ENCODE results near the gene CTDSP2. TPM values are rescaled to one million over a fixed set of nuclear protein-coding genes. Genes with fewer than 3 reads are reported as not detected.

CTDSP2 gene
- total RNA-seq, 2 donors from 2014 or later = 170 to 222 TPM

GRCh38 chr12:57816001-57816854 lies 30.3 kb downstream of the CTDSP2 start:
- DNase-seq (ENCODE audit: low spot score) = no peak
- no peak overlapping the region for H3K4me3 ChIP-seq
- H3K9me3 ChIP-seq = no peaks in the 10 kb centered on the region
- ATAC-seq (ENCODE audit: insufficient number of reproducible peaks, low FRiP score, low read depth) = no peak
- peak overlapping the region; percentile 17 to 41 for H3K27ac ChIP-seq
- H3K4me1 ChIP-seq (ENCODE audit: control insufficient read depth in 1 of 2, low read depth in 2 of 2) = peaks cover 7 to 38% of the 10 kb centered on the region in 2 donors
- no peaks in the 10 kb centered on the region for H3K27me3 ChIP-seq (replicated peaks; ENCODE audit: insufficient read depth)
- peaks cover 16% of the 10 kb centered on the region for H3K36me3 ChIP-seq
- no peak for TF ChIP-seq CTCF (IDR thresholded peaks at IDR 0.05)

- TF ChIP-seq CTCF (IDR thresholded peaks at IDR 0.05) = no peak
- no peaks in the 10 kb centered on the region for H3K9me3 ChIP-seq
- DNase-seq (ENCODE audit: low spot score) = no peak
- no peak overlapping the region for H3K27ac ChIP-seq
- H3K36me3 ChIP-seq = peaks cover 18% of the 10 kb centered on the region
- H3K4me1 ChIP-seq (ENCODE audit: control insufficient read depth in 1 of 2, low read depth in 2 of 2) = peaks cover 7 to 38% of the 10 kb centered on the region in 2 donors
- ATAC-seq (ENCODE audit: insufficient number of reproducible peaks, low FRiP score, low read depth) = no peak
- H3K27me3 ChIP-seq (replicated peaks; ENCODE audit: insufficient read depth) = no peaks in the 10 kb centered on the region
- H3K4me3 ChIP-seq = no peak overlapping the region
Measured at GRCh38 chr12:57815177-57816000, 31.1 kb downstream of the CTDSP2 start.

GRCh38 chr12:57813971-57814772 lies 32.4 kb downstream of the CTDSP2 start:
- no peak for DNase-seq (ENCODE audit: low spot score)
- H3K4me1 ChIP-seq (ENCODE audit: control insufficient read depth in 1 of 2, low read depth in 2 of 2) = peaks cover 7 to 38% of the 10 kb centered on the region in 2 donors
- H3K36me3 ChIP-seq = peaks cover 28% of the 10 kb centered on the region
- no peak overlapping the region for H3K27ac ChIP-seq
- no peaks in the 10 kb centered on the region for H3K9me3 ChIP-seq
- peak; percentile 19 for TF ChIP-seq CTCF (IDR thresholded peaks at IDR 0.05)
- no peak overlapping the region for H3K4me3 ChIP-seq
- no peak for ATAC-seq (ENCODE audit: insufficient number of reproducible peaks, low FRiP score, low read depth)
- H3K27me3 ChIP-seq (replicated peaks; ENCODE audit: insufficient read depth) = no peaks in the 10 kb centered on the region

- DNase-seq (ENCODE audit: low spot score) (no peak), ATAC-seq (ENCODE audit: insufficient number of reproducible peaks, low FRiP score, low read depth) (no peak)
- TF ChIP-seq CTCF (IDR thresholded peaks at IDR 0.05) = no peak
- H3K27me3 ChIP-seq (replicated peaks; ENCODE audit: insufficient read depth) = no peaks in the 10 kb centered on the region
- peaks cover 28% of the 10 kb centered on the region for H3K36me3 ChIP-seq
- peaks cover 7 to 38% of the 10 kb centered on the region in 2 donors for H3K4me1 ChIP-seq (ENCODE audit: control insufficient read depth in 1 of 2, low read depth in 2 of 2)
- no peaks in the 10 kb centered on the region for H3K9me3 ChIP-seq
- no peak overlapping the region for H3K27ac ChIP-seq
- no peak overlapping the region for H3K4me3 ChIP-seq
Measured at GRCh38 chr12:57813111-57813970, 33.2 kb downstream of the CTDSP2 start.
